Measurements from ENCODE around the gene SIRPA.

The SIRPA gene

DNA sequence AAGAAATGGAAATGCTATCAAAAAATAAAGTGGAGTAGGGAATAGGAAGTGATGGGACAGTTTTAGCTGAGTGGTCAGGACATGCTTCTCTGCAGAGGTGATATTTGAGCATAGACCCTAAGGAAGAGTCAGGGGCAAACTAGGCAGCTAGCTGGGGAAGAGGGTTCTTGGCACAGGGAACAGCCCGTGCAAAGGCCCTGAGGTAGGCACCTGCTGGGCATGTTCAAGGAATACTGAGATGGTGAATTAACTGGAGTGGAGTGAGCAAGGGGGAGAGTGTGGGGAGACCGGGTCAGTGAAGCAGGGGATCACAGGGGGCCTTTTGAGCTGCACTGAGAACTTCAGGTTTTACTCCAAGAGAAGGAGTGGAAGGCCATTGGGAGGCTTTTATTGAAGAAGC, 7.5 kb upstream of the SIRPA start:
- DNase-seq (ENCODE audit: low read depth in 1 of 2, low spot score in 1 of 2), result no peak

DNA sequence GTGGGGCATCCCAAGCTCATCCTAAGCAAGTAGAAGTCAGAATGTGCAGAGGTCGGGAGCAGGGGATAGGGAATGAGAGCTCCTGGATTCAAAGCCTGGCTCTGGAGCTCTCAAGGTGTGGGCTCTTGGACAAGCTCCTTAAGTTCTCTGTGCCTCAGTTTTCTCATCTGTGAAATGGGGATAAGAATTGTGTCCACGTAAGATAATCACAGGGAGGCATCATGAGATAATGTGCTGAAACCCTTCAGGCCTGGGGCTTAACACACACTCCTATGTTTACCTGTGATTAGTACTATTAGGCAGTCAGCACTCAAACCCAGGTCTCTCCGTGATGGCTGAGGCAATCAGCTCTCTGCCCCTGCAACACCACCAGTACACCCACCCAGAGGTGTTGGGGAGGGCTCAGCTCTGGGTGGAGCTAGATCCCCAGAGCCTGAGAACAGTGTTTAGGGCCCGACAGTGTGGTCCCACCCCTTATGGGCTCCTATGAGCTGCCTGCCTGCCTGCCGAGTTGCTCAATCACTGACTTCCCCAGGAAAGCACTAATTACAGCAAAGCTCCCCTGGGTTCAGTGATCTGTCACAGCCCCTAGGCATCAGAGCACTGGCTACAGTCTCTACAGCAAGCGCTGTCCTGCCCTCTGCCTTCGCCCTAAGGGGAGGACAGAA, 6.3 kb upstream of the SIRPA start:
- DNase-seq (ENCODE audit: low read depth in 1 of 2, low spot score in 1 of 2), result no peak

DNA sequence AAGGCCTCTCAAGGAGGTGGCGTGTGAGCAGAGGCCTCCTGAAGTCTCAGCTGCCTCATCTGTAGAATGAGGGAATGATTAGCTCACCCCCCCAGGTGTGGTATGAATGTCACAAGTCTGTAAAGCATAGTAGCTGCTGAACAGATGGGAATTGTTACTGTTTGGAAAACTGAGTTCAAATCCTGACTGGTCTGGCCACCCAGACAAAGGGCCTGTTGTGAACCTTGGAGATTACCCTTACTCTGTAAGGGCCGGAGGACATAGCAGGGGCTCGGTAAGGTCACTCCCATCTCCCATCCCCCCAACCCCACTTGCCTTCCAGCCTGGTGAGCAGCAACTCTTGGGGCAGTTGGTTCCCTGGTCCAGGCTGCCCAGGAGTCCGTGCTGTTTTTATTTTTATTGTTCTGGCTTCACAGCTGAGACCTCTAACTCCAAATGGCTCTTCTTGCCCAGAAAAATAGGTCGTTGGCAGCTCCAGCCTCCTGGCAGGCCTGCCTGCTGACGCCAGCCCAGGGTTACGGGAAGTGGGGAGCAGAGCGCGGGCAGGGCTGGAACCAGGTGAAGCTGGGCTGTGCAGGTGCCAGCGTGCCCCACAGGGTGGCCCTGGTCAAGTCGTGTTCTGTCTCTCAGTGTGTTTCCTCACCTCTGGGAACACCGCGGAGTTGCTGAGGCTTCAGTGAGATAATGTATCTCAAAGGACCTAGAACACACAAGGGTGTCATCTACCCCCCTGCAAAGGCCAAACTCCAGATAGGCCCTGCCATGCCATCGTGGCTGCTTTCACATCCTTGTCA, 4.5 kb upstream of the SIRPA start:
- no peak for DNase-seq (ENCODE audit: low read depth in 1 of 2, low spot score in 1 of 2)

DNA sequence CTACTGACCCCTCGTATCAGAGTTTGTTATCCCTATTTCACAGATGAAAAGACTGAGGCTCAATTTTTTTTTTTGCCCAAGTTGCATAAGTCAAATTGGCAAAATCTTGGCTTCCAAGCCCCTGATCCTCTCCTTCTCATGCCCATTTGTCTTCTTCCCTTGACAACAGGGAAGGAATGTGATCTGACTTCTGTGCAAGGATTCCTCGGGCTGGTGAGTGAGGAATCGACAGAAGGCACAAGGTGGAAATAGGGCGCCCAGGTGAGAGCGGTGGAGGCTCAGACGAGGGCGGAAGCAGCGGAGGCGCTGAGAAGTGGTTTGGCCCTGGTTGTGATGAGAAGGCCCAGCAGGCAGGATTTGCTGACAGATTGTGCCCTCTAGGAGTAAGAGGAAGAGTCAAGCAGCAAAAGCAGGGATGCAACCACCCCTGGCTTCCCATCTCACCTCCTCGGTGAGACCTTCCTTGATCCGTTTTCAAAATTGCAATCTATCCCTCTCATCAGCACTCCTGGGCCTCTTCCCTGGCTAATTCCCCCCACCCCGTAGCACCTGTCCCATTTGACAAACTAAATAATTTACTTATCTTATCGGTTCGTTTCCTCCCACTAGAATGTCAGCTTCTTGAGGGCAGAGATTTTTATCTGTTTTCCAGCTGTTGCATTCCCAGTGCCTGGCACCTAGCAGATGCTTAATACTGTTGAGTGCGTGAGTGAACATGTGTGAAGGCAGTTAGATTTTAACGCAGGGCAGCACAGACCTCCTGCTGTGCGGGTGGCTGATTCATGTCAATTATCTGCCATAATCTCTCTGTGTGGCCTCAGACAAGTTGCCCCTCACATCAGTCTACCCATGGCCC, 3.7 kb upstream of the SIRPA start:
- no peak for DNase-seq (ENCODE audit: low read depth in 1 of 2, low spot score in 1 of 2)

DNA sequence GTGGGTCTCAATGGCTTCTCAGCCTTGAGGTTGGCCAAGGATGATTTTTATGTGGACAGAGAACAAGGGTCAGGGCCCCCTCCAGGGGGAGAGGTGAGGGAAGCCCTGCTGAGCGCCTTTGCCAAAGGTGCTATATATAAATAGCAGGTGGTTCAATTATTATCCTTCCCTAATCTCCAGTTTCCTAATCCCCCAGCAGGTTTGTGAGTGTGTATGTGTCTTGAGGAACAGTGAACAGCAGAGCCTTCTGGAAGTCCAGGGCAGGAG, 3.2 kb upstream of the SIRPA start:
- DNase-seq (ENCODE audit: low read depth in 1 of 2, low spot score in 1 of 2), result no peak

DNA sequence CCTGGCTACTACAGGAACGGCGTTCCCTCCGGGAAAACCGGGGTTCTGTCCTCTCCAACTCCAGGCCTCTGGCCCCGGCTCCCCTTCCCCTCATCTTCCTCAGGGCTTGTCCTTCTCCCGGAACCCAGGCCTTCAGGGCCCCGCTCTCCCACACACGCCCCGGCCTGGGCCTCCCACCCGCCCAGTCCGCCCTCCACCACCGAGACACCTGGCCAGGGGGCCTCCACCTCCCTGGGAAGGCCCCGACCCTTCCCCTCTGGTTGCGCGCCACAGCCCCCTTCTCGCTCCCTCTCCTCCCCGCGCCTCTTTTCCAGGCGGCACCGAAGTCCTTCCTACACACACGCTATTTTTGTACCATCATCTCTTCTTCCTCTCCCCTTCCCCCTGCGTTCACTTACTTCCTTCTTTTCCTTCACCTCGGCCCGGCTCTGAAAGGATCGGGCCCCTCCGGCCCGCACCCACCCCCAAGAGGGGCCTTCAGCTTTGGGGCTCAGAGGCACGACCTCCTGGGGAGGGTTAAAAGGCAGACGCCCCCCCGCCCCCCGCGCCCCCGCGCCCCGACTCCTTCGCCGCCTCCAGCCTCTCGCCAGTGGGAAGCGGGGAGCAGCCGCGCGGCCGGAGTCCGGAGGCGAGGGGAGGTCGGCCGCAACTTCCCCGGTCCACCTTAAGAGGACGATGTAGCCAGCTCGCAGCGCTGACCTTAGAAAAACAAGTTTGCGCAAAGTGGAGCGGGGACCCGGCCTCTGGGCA, 1.3 kb upstream of the SIRPA start:
- DNase-seq (ENCODE audit: low read depth in 1 of 2, low spot score in 1 of 2), result no peak

DNA sequence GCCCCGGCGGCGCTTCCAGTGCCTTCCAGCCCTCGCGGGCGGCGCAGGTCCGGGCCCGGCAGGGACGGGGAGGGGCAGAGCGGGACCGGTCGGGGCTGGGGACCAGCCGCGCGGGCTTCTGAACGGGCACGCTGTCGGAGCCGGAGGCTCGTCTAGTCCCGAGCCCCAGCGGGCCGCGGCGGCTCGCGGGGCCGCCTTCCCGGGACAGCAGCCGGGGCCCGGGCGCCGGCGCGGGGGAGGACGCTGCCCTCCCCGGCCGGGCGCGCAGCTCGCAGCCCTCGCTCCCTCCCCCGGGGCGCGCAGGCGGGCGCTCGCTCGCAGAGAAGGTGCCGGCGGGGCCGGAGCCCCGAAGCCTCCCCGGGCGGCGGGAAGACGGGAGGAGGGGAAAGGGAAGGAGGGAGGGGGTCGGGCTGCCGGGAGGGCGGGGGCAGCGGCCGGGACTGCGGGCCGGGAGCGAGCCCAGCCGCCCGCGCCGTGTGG, 696 bp upstream of the SIRPA start:
- no peak for DNase-seq (ENCODE audit: low read depth in 1 of 2, low spot score in 1 of 2)

DNA sequence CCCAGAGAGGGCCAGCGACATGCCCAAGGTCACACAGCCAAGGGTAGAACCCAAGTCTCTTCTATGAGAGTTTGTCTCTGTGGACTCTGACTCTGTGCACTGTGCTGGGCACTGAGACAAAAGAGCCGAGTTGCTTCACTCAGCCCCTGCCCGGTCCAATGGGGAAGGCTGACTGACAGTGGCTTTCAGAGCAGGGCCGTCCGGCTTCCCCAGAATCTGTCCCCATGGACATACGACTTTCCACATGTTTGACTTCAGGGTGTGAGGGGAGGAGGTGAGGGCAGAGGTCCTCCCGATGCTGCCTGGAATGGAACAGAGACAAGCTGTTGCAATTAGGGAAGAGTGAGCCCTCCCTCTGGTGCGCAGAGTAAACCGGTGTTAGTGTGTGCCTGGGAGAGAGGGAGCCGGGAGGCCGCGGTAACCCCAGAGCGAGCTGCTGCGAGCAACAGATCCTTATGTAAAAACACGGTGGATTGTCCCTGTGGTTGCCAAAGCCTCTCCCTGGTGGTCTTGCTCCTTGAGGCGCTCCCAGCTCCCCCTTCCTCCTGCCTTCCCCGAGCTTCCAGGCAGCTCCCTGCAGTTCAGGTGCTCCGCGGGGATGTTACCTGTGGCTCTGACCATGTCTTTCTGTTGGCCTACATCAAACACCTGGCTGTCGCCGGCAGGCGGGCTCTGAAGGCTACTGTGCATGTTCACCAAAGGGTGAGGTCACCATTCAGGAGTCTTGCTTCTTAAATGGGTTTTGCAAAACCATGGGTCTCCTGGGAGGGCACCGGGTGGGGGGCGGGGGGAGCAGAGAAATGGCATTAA, 672 bp downstream of the SIRPA start:
- no peak for DNase-seq (ENCODE audit: low read depth in 1 of 2, low spot score in 1 of 2)

DNA sequence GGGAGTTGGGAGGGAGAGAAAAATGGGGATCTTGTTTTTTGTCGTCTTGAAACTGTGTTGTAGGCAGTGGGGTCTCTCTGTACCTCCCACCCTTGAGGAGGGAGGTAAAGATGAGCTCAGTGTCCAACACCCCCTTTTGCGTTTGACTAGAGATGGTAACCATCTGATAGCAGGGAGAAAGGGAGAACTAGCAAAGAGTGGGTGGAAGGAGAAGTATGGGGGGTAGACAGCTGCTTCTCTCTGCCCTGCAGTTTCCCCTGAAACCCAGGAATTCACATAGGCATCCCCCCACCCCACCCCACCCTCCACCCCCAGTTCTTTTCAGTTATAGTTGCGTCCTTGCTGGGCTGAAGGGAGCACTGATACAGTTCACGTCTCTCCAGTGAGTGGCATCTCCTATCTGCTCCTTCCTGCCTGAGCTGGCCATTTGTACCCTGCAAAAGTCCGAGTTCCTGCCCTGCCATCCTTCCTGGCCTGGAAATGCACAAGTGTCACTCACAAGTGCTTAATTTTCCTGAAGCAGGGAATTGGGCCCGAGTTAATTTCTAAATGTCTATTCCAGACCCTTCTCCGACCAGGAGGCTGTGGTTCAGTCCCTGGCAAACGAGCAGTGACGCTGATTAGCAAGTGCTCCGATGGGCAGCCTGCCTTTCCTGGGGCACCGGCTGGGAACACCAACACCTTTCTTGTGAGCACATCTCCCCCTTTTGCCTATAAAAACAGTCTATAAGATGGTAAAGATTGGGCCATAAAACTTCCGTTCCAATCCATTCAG, 1.5 kb downstream of the SIRPA start:
- no peak for DNase-seq (ENCODE audit: low read depth in 1 of 2, low spot score in 1 of 2)

DNA sequence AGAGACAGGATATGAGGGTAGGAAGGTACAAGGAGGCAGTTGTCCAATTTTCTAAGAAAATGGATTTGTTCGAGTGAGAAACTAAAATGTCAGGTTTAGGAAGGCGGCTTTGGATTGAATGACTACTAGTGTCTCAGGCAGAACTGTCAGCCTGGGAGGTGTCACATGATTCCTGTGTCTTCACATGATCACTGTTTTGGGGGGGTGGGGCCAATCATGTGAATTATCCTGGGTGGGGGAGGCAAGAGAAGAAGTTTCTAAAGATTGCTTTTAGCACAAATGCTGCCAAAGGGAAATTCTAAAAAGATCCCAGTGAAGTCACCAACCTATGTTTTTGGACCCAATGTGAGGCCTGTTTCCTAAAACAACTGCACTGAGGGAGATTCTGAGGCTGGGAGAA, 2.3 kb downstream of the SIRPA start:
- DNase-seq (ENCODE audit: low read depth in 1 of 2, low spot score in 1 of 2), result no peak

DNA sequence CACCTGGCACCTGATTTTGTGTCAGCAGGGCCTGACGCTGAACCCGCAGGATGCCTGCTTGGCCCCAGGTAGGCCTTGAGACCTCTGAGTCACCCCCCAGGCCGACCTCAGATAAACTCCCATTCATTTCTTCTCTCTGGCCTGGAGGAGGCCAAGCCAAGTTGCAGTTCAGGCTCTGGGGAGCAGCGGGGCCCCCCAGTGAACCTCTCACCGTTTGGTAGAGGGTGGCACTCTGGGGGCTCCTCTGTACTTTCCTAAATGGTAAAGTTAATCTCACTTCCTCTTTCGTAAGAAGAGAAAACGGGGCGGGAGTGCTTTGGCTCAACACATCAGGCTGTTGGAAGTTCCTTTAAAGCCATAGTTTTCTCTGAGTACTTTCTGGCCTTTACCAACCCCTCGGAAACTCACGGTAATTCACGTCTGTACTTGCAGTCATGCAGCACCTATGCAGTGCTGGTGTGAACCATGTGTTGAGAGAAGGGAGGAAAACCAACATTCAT, 2.8 kb downstream of the SIRPA start:
- DNase-seq (ENCODE audit: low read depth in 1 of 2, low spot score in 1 of 2), result no peak

DNA sequence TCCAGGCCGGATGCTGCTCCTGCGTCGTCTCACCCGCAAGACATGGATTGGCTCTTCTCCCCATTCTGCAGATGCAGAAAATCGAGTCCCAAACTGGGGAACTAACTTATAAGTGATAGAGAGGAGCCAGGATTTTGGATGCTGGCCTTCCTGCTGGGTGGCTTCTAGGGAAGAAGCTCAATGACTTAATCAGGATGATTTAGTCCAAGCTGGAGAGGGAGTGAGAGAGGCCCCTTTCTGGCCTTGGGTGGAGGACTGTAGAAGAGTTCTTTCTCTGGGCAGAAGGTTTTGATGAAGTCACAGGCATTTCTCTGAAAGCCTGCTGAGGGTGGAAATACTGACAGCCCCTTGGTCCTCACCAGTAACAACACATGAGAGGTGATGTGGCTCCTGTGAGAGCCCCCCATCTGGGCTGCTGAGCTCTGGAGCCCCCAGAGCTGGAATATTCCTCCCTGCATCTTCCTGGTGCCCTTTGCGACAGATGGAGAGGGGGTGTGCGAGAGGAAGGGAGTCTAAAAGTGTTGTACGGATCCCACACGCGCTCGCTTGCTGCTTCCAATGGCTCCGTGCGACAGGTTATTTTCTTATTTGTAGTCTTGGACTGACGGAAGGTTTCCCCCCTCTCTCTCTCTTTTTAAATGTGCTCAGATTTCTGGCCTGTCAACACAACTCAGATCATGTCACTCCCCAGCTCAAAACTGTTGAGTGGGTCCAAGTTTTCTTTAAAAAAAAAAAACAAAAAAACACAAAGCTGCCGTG, 3.5 kb downstream of the SIRPA start:
- DNase-seq (ENCODE audit: low read depth in 1 of 2, low spot score in 1 of 2), result no peak

DNA sequence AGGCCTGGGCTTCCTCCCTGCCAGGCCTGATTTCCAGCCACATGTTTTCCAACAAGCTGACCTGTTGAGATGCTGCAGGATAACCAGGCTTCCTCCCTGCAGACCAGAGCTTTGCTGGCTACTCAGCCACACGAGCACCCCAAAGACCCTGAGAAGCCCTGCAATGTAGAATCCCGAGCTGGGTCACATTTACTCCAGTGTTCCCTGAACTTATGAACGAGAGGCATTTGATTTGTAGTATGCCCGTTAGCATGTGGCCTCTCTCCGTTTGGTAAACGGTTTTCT, 4.0 kb downstream of the SIRPA start:
- DNase-seq (ENCODE audit: low read depth in 1 of 2, low spot score in 1 of 2), result no peak

DNA sequence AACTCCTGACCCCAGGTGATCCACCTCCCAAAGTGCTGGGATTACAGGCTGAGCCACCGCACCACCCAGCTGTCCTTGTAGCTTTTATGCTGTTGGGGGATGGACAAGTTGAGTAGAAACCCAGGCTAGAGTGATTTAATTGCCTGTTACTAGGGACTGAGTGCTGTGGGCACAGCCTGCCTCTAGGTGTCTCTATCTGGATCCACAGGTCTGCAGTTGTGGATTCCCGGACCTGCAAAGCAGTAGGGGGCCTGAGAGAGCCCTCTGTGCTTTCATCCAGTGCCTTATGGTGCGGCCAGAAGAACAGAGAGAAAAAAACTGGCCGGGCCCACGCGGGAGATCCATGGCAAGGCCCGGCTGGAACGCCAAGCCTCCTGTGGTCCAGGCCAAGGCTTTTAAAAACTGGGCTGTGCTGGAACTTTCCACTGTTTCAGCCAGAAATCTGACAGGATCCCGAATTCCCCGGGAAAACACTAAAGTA, 5.2 kb downstream of the SIRPA start:
- DNase-seq (ENCODE audit: low read depth in 1 of 2, low spot score in 1 of 2), result no peak

DNA sequence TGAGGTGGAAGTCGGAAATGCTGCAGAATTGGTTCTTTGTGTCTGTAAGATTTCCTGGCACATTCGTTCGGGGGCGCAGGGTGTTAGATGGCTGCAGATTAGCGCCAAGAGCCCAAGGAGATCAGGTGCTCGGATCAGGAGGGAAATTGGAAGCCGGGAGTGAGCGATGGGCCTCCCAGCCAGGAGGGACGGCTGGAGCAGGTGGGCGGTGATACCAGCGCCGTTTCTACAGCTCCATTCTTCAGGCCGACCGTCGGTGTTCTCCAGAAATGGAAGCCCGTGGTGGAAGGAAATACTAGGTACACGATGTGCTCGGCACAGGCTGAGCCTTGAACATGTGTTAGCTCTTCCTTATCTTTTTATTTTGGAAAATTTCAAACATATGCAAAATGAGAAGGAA, 6.5 kb downstream of the SIRPA start:
- DNase-seq (ENCODE audit: low read depth in 1 of 2, low spot score in 1 of 2), result no peak

DNA sequence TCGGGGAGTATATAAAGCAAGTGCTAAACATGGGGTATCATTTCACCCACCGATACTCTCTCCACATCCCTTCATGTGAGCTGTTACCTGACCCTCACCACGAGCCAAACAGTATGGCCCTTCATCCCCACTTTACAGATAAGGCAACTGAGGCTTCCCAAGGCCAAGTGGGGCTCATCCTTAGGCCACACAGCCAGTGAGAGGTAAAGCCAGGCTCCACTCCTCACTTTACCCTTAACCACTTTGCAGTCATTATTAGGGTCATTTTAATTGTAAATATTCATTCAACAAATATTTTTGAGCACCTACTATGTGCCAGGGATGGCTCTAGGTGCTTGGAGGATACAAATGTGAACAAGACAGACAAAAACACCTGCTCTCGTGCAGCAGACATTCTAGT, 7.0 kb downstream of the SIRPA start:
- DNase-seq (ENCODE audit: low read depth in 1 of 2, low spot score in 1 of 2), result no peak

DNA sequence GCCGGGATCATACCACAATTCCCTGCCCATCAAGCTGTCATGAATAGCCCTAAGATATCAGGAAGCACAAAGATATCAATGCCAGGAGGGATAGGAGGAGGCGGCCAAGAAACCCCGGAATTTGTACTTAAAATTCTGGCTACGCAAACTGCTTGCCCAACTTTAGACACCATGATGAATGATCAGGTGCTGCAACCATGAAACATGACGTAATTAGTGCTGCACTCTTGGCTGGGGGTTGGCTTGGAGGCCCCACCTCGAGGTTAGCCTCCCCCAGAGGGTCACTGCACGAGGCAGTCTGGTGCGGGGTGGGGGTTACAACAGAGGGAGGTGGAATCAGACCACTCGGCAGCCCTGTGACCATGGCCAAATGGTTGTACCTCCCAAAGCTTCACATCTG, 8.9 kb downstream of the SIRPA start:
- DNase-seq (ENCODE audit: low read depth in 1 of 2, low spot score in 1 of 2), result no peak

DNA sequence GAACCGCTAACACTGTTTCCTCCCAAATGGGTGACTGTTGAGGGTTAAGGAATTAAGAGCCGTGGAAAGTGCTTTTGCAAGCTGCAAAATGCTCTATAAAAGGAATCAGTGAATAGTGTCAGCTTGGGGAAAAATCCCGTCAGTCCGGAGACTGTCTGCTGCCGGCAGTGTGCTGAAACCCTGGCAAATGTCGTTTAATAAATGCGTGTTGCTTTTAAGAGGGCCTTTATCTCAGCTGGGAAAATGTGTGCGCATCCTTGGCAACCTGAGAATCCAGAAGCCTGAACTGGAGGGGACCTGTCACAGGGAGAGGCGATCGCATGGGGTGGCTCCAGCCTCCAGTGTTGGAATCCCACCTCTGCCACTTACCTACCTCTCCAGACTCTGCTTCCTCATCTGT, 9.8 kb downstream of the SIRPA start:
- no peak for DNase-seq (ENCODE audit: low read depth in 1 of 2, low spot score in 1 of 2)

DNA sequence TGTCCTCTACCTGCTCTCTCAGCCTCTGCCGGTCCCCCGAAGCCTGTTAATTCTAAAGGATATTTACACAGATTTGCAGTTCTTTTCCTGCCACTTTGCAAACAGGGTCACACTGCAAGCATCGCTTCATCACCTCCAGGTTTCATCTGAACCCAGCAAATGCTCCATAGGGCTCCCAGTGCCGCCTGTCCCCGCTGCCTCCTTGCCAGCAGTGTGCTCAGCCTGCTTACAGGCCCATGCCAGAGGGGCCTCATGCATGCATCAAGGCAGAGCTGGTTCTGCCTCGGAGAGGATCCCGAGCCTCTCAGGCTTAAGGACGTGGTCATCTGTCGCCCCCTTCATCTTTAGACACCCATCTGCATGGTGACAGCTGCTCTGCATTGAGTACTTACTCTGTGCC, 10.5 kb downstream of the SIRPA start:
- DNase-seq (ENCODE audit: low read depth in 1 of 2, low spot score in 1 of 2), result no peak
